GM21526 (cell line): ENCODE results near the gene TNS1.

Experiments
- ATAC-seq: cut with Tn5 transposase; IDR thresholded peaks from one replicate; pipeline ENCODE4 v1.9.1; 2021; ENCODE audit warnings: moderate library complexity; ENCODE audit not compliant: unreplicated experiment, low FRiP score

The TNS1 gene

DNA sequence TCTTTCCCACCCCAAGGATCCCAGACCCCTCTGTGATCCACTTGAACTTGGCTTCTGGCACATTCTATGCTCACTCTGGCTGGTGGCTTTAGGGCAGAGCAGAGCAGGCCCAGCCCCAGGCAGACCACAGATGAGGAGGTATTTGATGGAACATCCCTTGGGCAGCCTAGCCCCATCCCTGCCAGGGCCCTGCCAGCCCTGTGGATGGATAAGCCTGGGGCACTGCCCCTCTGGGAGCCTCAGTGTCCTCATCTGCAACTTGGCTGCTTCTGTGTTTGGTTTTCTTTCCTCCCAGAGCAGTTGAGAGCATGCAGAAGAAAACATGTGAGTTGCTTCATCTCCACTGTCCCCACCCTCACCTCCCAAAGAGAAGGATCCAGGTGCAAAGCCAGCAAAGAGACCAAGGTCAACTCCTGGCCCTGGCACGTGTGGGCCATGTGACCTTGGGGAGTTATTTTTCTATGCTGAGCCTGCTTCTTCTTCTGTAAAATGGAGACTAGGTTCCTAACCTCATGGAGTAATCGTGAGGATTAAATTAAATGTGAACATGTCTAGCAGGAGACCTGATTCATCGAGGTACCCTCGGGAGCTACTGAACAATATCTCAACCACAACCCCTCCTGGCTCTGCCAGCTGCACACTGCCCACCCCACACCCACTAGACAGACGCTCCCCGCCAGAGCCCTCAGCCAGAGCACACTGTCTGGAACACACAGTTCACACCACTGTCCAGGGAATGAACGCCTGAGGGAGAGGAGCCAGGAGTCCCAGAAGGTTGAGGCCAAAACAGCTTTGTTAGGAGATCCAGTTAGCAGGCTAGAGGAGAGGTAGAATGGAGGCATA, 14.6 kb upstream of the TNS1 start:
- no peak for ATAC-seq

DNA sequence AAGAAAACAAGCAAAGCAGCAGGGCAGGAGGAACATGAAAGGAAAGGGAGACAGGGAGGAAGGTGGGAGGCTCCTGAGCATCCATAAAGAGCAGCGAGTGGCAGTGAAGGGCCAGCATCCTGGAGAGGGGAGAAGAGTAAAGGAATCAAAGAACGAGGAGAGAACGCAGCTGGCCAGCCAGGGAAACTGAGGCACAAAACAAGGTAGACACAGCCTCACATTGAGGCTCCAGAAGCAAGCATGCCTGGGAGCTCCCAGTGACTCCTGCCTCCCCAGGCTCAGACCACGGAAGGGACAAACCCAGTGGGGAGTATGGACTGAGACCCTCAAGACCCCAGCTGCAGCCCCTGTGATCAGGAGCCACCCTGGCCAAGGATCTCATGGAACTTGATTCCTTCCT, 14.0 kb upstream of the TNS1 start:
- no peak for ATAC-seq

DNA sequence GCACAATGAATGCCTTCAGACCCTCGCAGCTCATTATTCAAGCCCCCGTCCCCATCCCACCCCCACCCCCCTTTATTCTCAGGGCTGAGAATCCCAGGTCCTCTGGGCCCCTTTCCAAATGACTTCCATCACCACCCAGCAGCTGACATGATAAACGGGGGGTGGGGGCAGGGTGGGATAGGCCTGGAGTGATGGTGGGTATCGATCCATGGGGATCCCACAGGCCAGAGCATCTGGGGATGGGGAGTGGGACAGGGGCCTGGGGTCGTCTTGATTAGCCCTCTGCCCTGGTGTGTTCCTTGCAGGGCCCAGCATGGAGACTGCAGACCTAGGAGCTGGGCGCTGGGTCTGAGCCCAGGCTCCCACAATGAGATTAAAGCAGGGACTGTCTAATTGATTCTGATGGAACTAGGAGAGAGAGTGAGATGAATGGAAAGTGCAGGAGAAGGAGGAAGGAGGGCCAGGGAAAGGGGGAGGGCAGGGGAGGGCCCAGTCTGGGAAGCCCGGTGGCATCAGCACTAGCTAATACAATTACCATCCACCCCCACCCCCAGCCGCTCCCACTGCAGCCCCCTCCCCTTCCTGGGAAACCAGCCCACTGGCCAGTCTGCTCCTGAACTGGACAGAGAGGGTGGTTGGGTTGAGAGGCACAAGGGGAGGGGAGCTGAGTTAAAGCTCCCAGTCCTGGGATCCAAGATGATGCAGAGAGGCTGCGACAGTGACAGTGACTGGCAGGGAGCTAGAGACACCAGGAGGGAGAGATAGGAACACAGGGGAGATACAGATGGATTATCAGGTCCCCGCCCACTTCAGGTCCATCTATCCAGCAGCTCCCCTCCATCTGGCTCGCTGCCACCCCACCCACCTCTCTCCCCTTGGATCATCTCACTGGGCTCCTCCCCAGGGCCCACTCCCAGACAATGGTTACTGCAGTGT, 13.1 kb upstream of the TNS1 start:
- no peak for ATAC-seq

DNA sequence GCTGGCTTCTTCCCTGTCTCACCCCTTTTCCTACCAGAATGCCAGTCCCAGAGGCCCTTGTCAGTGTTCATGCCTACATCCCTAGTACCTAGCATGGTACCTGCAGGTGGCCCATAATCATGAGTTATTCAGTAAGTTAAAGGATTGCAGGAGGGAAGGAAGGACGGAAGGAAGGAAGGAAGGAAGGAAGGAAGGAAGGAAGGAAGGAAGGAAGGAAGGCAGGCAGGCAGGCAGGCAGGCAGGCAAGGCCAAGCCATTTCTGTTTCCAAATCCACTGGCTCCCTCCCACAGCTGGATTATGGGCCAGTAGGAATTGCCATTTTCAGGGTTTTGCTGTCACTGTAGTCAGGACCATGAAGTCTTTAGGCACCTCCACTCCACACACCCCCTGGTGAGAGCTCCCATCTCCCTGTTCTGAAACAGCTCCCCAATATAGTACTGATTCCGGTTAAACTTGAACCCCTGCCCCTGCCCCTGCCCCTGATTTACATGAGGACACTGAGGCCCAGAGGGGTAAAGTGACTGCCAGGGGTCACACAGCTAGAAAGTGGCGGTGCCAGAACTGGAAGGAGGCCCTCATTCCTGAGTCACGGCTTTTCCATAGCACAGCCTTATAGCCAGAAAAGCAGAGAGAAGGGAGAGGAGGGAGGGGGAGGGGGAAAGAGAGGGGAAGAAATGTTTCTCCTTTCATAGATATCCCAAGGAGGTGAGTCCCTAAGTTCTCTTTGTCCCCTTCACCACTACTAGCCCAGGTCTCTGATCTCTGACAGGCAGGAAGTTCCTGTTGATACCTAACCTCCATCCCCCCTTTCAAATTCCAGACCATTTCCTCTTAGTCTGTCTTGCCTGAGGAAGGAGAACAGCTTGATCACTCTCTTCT, 12.2 kb upstream of the TNS1 start:
- ATAC-seq = no peak

DNA sequence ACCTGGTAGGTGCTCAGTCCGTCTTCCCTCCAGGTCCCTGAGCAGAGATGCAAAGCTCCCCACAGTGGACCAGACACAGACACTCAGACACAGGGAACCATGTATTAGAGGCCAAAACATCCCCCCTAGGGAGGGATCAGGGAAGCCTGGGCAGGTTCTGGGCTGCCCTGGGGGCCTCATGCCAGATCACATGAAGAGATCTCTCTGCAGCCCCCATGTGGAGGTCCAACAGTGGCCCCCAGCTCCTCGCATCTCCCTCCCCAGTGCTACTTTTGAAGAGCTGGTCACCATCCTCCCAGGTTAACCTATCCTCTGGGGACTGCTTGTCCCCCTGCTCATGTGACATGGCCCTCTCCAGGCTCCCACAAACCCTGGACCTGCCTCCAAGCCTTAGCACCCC, 10.5 kb upstream of the TNS1 start:
- ATAC-seq = no peak

DNA sequence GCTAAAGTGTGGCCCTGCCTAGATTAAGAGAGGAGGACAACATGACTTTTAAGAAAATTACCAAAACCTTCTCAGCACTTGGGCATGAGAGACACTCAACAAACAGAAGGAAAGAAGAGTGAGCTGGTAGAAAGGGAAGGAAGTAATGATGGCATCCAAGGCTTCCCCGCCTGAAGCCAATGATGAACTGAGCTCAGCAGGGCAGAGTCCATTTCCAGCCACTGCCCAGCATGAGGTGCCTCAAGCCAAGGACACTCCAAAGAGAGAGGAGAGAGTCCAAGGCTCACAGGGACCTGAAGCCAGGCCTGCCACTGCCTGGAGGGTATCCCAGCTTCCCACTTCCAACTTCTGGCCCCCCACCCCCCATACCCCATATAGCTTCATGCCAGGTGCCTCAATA, 9.5 kb upstream of the TNS1 start:
- ATAC-seq = no peak

DNA sequence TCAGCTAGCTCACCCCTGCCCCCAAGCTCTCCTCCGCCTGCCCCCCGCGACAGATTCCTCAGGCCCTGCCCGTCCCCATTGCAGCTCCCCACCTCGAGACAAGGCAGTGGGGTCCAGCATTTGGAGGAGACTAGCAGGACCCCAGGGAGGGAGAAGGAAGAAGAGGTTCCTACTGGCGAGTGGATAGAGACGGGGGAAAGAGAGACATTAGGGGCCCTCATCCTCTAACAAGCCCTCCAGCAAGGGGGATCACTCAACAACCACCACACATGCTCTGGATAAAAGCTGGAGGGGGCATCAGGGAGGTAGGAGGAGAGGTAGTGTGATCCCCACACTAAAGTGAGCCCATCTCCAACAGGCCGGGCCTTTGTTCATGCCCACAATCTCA, 8.9 kb upstream of the TNS1 start:
- ATAC-seq = no peak

DNA sequence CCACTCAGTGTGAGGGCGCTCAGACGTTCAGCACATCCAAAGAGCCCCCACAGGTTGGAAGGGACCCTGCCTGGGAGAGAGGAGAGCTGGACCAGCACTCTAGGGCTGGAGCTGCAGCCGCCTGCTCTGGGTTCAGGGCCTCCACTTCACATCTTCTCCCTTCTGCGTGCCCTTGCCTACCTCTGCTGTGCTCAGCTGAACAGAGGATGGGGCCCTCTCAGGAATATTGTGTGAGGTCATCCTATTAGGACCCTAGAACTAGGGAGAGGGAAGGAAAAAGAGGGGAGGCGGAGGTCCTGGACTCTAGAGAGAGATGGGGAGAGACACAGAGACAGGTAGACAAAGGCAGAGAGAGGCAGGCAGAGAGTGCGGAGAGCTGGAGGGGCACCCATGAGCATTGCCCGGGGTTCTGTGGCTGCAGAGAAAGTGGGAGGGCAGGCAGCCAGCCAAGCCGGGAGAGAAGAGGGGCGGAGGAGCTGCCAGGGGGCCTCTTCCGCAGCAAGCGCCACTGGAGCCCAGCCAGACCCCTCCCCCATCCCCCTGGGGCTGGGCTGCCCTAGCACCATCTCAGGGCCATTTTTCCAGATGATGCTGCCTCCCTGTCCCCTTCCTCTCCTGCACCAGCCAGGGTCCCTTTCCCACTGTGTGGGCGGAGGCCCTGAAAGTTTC, 8.3 kb upstream of the TNS1 start:
- ATAC-seq = no peak

DNA sequence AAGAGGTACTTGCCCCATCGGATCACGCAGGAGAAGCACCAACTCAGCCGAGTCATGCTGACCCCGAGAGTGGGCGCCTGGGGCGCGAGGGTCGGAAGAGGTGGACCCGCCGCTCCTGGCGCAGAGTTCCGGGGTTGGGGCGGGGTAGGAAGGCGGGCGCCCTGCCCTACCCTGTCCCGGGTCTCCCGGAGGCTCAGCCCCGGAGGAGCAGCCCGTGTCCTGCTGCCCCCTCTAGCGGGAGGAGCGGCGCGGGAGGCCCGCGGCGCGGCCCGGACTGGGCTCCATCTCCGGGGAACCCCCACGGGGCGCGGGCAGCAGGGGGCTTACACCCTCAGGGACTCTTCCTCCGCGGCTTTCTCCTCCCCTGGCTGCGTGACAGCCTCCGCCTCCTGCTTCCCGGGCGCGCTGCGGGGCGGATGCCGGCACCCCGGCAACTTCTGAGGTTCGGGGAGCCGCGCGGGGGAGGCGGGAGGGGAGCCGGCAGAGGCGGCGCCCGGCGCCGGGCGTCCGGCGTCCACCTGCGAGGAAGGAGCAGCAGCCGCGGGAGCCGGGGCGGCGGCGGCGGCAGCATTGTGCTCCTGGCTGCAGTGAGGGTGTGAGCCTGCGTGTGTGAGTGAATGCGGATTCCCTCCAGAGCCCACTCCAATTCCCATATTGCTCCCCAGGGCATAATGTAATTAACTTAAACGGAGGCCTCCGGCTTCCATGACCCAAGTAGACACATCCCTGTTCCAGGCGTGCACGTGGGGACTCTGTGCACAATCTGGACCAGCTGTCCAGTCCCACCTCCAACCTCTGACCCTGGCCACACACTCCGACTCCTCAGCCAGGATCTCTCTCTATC, 7.6 kb upstream of the TNS1 start:
- ATAC-seq = no peak

DNA sequence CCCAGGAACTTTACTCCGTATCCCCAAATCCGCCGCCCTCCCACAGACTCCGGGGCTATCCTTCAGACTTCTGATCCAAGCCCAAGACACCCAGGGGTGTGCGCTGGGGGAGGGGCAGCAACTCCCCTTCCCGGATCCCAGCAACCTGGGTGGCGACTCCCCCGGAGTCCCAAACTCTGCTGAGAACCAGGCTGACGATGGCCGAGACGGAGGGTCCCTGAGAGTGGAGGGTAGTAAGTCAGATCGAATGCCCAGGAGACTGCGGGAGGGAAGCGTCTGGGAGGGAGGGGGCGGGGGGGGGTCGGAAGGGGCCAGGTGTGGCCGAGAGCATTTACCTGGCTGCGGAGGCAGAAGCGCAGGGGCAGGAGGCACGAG, 7.0 kb upstream of the TNS1 start:
- no peak for ATAC-seq

DNA sequence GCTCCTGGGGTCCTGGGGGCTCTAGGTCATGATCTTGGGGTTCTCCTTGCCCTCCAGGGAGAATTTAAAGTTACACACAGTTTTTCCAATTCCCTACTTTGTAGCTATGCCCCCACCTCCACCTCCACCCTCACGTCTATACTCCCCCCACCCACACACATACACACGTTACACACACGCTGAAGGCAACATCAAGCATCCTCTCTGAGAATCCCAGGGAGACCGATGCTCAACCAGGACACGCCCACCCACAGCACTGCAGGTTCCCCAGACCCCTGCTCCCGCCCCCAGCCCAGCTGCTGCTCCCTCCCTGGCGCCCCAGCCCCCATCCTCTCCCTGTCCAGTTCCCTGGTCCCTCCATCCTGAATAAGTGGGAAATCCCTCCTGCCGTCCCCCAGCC, 6.4 kb upstream of the TNS1 start:
- no peak for ATAC-seq

DNA sequence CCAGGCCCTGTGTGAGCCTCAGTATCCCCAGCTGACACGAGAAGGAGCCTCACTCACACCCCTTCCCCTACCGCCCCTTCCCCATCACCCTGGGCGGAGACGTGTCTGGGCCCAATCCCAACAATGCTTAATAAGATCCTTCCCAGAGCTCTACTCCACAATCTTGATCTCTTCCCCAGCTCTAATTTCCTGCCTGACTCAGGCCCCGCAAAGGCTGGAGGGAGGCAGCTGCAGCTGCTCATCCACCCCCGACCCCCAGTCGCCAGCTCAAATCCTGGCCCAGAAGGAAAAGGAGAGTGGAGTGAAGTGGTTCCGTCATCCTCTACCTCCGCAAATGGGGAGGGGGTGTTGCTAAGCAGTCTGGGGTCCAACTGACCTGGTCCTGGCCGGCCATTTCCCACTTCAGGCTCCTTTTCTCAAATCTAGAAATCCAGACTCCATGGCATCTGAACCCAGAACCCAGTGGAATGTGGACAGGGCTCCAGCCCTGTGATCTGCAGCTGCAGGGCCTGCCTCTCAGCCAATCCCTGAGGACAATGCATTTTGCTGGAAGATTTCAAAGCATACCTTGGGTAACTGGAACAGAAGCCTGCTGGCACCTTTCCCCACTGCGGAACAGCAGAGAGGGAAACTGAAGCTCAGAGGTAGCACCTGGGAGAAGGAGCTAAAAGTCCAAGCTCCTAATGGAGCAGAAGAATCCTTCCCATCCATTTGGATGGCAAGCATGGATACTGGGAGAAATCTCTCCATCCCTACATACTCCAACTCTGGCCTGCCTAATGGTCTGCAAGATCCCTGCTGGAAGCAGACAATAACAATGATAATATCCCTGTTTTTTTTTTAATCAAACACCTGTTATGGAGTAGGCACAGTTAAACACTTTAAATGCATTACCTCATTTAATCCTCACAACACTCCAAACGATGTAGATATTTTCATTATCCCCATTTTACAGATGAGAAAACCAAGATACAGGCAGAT, 5.6 kb upstream of the TNS1 start:
- no peak for ATAC-seq

DNA sequence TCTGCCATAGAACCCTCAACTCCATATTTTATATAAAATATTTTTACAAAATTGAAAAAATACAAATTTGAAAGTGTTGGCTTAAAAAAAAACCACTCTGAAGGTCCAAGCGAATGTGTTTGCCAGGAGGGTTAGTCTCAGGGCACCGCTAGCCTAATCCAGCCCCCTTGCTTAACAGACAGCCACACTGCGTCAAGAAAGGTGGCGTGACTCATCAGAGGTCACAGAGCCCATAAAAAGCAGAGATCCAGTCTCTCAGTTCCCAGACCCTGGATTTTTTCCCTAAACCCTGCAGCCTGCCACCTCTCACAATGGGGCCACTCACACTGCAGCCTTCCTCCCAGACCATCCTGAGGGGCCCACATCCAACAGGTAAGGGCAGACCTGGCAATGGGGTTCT, 3.9 kb upstream of the TNS1 start:
- ATAC-seq = no peak

DNA sequence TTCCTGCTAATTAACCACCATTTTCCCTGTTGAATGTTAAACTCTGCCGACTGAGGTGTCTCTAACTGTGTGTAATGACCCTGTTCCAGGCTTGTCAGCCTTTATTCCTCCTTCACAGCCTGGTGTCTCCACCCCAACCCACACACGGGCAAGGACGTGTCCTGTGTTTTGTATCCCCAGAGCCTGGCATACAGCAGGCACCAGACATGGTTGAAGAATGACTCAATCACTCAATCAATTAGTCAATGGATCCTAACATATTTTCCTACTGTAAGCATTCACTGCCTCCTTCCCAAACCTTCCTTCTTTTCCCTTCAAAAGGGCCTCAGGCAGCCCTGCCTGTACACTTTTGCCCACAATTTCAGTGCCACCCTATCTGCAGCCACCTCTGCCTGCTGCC, 2.7 kb upstream of the TNS1 start:
- no peak for ATAC-seq

DNA sequence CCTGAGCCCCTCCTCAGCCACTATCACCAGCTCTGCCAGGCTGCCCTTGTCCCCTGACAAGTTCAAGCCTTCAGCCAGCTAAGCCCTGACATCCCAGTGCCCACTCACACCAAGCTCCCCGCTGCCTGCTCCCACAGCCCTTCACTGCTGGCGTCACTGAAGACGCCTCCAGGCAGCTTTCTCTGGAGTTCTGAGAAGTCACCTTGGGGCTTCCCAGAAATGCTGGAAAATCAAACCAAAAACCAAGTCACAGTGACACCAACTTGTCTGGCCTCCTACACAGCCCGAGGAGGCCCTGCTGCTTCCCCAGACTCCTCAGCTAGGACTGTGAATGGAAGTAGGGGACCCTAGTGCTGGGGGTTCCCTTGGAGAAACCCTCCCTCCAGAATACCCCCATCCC, 2.2 kb upstream of the TNS1 start:
- ATAC-seq = no peak

DNA sequence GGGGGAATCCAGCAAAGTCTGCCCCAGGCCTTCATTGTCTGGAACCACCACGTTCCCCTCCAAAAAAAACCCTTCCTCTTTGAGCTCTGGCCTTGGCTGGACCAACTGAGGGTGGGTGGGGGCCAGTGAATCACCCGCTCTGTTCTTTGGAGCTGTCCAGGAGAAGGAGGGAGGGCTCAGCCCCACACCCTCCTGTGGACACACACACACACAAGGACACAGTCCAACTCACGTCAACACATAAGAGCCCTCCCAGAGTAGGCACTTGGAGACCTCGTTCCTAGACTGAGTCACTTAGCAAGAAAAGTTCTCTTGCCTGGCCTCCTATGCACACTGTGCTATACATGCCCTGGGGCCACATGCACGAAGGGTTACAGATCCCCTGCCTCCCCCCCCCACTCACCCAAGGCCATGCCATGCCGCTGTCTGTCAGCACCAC, 1.2 kb upstream of the TNS1 start:
- no peak for ATAC-seq

DNA sequence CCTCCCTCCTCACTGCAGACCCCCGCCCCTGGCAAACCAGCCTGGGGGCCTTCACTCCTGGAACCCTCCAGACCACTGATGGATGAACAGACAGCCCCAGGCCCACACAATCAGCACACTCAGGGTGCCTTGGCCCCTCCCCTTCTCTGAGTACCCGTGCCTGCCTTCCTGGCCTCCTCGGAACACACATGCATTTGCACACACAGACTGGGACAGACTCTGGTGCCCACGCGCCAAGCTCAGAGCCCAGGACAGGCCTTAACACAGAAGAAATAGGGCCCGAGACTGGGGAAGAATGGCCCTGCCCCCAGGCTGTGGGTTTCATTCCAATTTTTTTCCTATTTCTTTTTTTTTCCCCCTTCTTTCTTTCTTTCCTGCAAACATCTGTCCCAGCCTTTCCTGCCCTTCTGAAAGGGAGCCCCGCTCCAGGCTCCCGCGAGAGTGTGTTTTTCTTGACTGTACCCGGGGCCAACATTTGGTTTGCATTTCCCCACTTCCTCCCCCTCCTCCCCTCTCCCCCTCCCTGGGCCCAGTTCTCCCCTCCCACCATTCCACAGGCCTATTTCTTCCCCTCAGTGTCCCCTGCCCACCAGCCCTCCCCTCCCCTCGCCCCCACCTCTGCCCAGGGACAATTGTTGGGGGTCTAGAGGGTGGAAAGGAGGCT, 618 bp upstream of the TNS1 start:
- no peak for ATAC-seq
